GM10266 (cell line): Measurements from ENCODE around the gene GSTM3.

Source experiments
- DNase-seq: peaks from one replicate; pipeline ENCODE4 v3.0.0; 2012; ENCODE audit errors: extremely low spot score
- TF ChIP-seq, protein P1 (sequence below): IDR thresholded peaks from 2 replicates; pipeline ENCODE4 v1.5.1; 2012; ENCODE audit warnings: mild to moderate bottlenecking, low read depth; ENCODE audit not compliant: control insufficient read depth, insufficient read depth; ENCODE audit errors: missing control alignments

GSTM3 gene

DNA sequence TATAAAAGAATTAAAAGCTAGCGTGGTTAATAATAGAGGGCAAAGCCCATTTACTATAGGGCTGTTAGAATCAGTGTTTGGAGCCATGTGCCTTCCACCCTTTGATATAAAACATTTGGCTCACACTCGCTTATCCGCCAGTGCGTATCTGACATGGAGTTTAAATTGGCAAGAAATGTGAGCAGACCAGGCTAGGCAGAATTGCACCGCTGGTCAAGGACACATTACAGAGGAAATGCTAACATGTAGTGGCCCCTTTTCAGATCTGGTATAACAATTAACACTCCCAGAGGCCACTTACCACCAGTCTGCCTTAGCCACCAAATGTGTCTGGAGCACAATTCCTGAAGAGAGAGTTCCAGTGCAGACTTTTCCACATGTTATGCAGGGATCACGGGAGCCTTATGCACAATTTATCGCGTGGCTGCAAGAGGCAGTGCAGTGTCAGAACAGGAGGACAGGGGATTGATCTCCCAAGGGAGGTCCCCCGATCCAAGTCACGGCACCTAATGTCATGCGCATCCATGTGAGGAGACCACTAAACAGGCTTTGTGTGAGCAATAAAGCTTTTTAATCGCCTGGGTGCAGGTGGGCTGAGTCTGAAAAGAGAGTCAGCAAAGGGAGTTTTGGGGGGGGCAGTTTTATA, 14.0 kb downstream of the GSTM3 start:
- TF ChIP-seq, protein P1, sequence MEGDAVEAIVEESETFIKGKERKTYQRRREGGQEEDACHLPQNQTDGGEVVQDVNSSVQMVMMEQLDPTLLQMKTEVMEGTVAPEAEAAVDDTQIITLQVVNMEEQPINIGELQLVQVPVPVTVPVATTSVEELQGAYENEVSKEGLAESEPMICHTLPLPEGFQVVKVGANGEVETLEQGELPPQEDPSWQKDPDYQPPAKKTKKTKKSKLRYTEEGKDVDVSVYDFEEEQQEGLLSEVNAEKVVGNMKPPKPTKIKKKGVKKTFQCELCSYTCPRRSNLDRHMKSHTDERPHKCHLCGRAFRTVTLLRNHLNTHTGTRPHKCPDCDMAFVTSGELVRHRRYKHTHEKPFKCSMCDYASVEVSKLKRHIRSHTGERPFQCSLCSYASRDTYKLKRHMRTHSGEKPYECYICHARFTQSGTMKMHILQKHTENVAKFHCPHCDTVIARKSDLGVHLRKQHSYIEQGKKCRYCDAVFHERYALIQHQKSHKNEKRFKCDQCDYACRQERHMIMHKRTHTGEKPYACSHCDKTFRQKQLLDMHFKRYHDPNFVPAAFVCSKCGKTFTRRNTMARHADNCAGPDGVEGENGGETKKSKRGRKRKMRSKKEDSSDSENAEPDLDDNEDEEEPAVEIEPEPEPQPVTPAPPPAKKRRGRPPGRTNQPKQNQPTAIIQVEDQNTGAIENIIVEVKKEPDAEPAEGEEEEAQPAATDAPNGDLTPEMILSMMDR: no peak
- no peak for DNase-seq

DNA sequence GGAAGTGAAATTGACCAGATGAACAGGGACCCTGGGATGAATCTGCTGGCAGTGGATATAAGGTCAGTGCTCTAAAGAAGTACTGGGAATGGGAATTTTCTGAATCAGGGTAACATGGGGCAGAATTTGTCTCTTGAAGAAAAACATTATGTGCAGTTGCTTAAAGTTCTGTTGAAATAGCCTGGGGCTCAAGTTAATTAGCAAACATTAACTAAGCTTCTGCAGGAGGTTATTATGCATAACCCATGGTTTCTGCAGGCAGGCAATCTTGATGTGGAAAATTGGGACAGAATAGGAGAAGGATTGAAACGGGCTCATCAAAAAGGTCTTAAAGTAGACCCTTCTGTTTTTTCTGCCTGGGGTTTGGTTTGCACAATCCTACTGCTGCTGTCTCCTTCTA, 14.8 kb downstream of the GSTM3 start:
- TF ChIP-seq, protein P1: no peak
- DNase-seq: no peak

GRCh38 chr1:109725510-109725909, 15.3 kb downstream of the GSTM3 start:
- TF ChIP-seq, protein P1: no peak

GRCh38 chr1:109724933-109725332, 15.9 kb downstream of the GSTM3 start:
- DNase-seq: no peak
- TF ChIP-seq, protein P1: no peak

More at GRCh38 chr1:109725510-109725909, 15.3 kb downstream of the GSTM3 start:
- DNase-seq: no peak

- TF ChIP-seq, protein P1: no peak
- DNase-seq: no peak
These were observed 17.7 kb downstream of the GSTM3 start for GRCh38 chr1:109722908-109723691.

DNA sequence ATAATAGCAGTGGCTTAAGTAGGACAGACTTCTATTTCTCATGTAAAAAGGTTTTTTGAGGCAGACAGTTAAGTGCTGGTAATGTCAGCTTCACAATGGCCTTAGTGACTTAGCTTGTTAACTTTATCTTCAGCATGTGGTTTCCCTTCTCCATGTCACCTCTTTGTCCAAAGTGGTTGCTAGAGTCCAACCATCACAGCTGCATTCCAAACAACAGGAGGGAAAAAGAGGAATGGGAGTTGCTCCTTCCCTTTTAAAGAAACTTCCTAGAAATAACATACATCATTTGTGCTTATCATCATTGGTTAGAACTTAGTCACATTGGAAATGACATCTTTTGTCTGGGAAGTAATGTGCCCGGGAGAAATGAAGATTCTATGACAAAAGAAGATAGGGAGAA, 18.9 kb downstream of the GSTM3 start:
- TF ChIP-seq, protein P1: no peak

DNA sequence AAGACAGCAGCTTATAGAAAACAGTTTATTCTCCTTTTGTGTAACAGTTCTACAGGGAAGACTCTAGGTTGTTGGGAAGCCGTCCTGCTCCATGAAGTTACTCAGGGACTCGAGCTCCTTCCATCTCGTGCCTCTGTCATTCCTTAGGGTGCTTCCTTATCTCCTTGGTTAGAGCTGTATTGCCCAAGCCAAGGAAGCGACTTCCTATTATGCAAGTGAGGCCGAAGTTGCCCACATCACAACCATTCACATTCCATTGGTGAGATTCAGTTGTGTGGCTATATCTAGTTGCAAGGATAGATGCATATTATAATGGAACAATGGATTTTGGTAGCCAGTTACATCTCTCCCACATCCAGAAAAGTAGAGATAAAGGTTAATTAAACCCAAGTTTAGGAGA, 19.8 kb downstream of the GSTM3 start:
- DNase-seq: no peak
- TF ChIP-seq, protein P1: no peak

More for the DNA sequence above, 18.9 kb downstream of the GSTM3 start:
- no peak for DNase-seq
